Mucosa of stomach (tissue), 1 donor: ENCODE results near the gene SYCP2.
"Not testable (repeated sequence)": the region's sequence is repeated elsewhere in the genome, so short reads cannot be mapped to it uniquely, and the experiment has no call there.

Experiments
- H3K27me3 ChIP-seq: one replicate; pipeline ENCODE4 v1.7.0; 2013; ENCODE audit warnings: mild to moderate bottlenecking, low read length; ENCODE audit not compliant: control insufficient read depth, insufficient read depth
- H3K36me3 ChIP-seq: one replicate; pipeline ENCODE4 v1.7.0; 2013; ENCODE audit warnings: low read length; ENCODE audit not compliant: control insufficient read depth, insufficient read depth
- H3K4me1 ChIP-seq: one replicate; pipeline ENCODE4 v1.7.0; 2013; ENCODE audit warnings: mild to moderate bottlenecking, low read length; ENCODE audit not compliant: control insufficient read depth, insufficient read depth
- H3K4me3 ChIP-seq: one replicate; pipeline ENCODE4 v1.7.0; 2013; ENCODE audit warnings: low read length
- H3K9ac ChIP-seq: one replicate; pipeline ENCODE4 v1.7.0; 2013; ENCODE audit warnings: mild to moderate bottlenecking, low read length, moderate library complexity
- H3K9me3 ChIP-seq: one replicate; pipeline ENCODE4 v1.7.0; 2013; ENCODE audit warnings: mild to moderate bottlenecking, low read length, moderate library complexity; ENCODE audit not compliant: control insufficient read depth
- donor health status: Pancreatic carcinoma.

The SYCP2 gene

DNA sequence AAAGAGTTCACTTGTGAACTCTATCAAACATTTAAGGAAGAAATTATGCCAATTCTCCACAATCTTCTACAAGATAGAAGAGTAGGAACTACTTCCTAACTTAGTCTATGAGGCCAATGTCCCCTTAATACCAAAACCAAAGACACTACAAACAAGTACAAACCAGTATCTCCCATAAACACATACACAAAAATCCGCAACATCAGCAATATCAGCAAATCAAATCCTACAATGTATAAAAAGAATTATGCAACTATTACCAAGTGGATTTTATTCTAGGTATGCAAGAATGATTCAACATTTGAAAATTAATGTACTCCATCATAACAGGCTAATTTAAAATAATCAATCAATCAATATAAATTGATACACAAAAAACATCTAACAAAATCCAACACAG lies 45.4 kb downstream of the SYCP2 start:
- no peaks in the 10 kb centered on the region for H3K9me3 ChIP-seq
- H3K4me1 ChIP-seq: no peaks in the 10 kb centered on the region
- H3K9ac ChIP-seq: no peak overlapping the region
- no peak overlapping the region for H3K4me3 ChIP-seq
- H3K27me3 ChIP-seq: no peaks in the 10 kb centered on the region
- H3K36me3 ChIP-seq: no peaks in the 10 kb centered on the region

DNA sequence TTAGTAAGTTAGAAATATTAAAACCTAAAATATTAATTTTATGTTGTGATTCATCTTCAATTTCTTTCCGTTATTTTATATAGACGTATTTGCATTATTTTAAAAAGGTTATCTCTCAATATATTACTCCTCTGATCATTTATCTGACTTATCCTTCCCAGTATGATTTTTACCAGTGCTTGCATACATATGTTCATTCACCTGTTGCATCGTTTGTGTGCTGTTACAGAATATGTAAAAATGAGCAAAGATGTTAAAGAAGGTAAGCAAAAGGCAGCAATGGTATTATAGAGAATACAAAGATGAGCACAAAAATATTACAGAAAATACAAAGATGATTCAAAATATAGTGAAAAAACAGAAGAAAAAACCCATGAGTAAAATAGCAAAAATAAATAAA lies 48.9 kb downstream of the SYCP2 start:
- Histone ChIP-seq H3K27me3 (no peaks in the 10 kb centered on the region), H3K4me1 (no peaks in the 10 kb centered on the region), H3K9me3 (no peaks in the 10 kb centered on the region), H3K4me3 (no peak overlapping the region), H3K36me3 (no peaks in the 10 kb centered on the region), H3K9ac (no peak overlapping the region)

DNA sequence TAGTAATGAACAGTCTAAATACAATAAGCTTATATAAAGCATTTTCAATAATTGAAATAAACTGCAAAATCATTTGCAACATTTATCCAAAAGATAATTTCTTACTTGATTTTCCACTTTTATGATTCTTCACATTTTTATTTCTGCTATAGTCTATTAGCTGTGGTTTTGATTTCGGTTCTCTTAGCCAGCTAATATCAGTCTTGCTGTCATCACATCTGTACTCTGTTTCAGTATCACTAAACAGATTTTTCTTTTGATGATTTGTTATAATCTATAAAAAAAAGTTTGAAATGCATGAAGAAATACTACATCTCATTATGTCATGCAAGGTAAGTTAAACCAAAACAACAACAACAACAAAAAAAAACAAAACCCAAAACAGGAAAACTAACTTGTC lies 53.2 kb downstream of the SYCP2 start:
- Histone ChIP-seq H3K9me3 (no peaks in the 10 kb centered on the region), H3K4me1 (no peaks in the 10 kb centered on the region), H3K9ac (no peak overlapping the region), H3K4me3 (no peak overlapping the region), H3K27me3 (no peaks in the 10 kb centered on the region), H3K36me3 (no peaks in the 10 kb centered on the region)

DNA sequence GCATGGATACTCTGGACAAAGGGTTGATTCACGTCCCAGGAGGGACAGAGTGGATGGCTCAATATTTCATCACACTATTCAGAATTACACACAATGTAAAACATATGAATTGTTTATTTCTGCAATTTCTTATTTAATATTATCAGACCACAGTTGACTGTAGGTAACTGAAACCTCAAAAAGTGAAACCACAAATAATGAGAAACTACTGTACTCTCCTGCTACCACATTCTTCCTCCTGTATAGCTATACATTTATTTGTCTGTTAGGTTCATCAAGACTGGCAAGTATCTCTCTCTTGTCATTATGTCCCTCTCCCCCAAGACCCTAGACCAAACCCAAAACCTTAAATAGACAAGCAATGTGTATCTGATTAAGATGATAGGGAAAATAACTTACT lies 60.0 kb downstream of the SYCP2 start:
- Histone ChIP-seq H3K9me3 (no peaks in the 10 kb centered on the region), H3K4me1 (no peaks in the 10 kb centered on the region), H3K27me3 (no peaks in the 10 kb centered on the region), H3K4me3 (no peak overlapping the region), H3K36me3 (no peaks in the 10 kb centered on the region), H3K9ac (no peak overlapping the region)

DNA sequence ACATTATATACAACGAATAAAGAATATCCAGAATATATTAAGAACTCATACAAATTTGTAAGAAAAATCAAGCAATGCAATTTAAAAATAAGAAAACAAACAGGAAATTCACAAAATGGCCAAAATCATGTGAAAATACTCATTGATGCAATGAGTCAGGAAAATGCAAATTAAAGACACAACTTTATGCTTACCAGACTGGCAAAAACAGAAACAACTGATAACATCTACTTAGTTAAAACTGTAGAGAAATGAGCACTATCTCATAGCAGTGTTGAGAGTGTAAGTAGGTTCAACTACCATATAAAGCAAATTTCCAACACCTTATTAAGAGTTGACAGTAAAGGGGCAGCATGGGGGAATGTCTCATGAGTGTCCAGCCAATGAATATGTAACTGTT lies 62.3 kb downstream of the SYCP2 start:
- Histone ChIP-seq H3K36me3 (no peaks in the 10 kb centered on the region), H3K4me1 (no peaks in the 10 kb centered on the region), H3K9ac (no peak overlapping the region), H3K4me3 (no peak overlapping the region), H3K9me3 (no peaks in the 10 kb centered on the region), H3K27me3 (no peaks in the 10 kb centered on the region)

DNA sequence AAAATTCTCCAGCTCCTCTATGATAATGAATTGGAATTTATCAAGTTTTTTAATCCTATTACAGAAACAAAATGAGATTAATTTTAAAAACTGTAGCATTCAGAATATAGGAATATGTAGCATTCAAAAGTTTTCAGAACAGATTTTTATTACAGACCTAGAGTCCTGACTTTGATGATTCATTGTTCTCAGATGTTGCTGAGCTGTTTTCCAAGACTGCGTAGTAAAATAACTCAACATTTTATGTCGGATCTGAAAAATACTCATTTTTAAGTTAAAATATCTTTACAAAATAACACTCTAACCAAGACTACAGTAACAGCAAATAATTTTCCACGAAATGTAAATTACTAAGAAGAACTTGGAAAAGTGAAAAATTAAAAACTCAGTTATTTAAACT lies 67.1 kb downstream of the SYCP2 start:
- Histone ChIP-seq H3K4me3 (no peak overlapping the region), H3K4me1 (no peaks in the 10 kb centered on the region), H3K36me3 (no peaks in the 10 kb centered on the region), H3K9ac (no peak overlapping the region), H3K27me3 (no peaks in the 10 kb centered on the region), H3K9me3 (no peaks in the 10 kb centered on the region)

DNA sequence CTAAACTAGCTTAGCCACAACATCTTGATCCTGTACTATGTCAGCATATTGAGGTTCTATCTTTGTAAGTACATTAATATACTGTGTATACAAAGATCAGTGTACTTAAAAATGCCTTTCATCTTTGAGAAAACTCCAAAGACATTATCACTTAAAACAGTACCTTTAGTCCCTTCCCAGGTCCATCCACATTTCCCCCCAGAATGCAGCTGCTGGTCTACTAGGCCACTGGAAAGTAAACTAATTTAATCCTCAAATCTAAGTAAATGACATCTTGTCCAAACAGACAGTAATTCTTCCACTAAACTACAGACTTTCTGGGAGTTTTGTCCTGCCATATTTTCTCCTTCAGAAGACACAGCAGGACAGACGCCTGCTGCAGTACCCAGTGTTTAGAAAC lies 68.7 kb downstream of the SYCP2 start:
- Histone ChIP-seq H3K4me1 (no peaks in the 10 kb centered on the region), H3K9me3 (no peaks in the 10 kb centered on the region), H3K4me3 (no peak overlapping the region), H3K36me3 (no peaks in the 10 kb centered on the region), H3K9ac (no peak overlapping the region), H3K27me3 (no peaks in the 10 kb centered on the region)

DNA sequence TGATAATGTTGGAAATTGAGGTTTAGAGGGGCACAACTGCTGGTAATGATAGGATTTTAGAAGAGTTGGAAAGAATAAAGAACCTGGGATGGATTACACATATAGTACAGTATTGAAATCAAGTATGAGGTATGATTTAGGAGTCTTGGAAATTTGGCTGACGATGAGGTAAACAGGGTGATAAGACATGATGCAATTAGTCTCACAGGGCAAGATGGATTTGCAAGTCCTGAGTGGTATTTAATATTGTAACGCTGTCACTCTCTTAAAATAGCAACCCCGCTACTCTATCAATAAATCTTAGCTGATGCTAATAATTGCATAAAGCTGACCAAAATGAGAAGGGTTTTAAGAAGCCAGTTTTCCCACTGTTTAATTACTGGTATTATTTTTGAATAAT lies 70.4 kb downstream of the SYCP2 start:
- Histone ChIP-seq H3K4me3 (no peak overlapping the region), H3K9me3 (no peaks in the 10 kb centered on the region), H3K36me3 (no peaks in the 10 kb centered on the region), H3K9ac (no peak overlapping the region), H3K27me3 (no peaks in the 10 kb centered on the region), H3K4me1 (no peaks in the 10 kb centered on the region)

DNA sequence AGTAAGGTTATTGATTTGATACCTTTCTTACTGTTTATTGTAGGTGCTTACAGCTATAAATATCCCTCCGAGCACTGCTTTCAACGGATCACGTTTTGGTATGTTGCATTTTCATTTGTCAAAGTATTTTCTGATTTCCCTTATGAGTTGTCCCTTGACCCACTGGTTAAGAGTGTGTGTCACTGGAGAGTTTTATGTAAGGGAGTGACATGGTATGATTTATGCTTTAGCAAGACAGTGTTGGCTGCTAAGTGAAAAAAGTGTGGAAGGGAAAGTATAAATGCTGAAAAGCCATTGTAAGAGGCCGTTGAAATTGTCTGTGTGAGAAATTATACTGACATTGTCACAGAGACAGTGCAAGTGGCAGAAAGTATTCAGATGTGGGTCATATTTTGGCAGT lies 72.0 kb downstream of the SYCP2 start:
- no peaks in the 10 kb centered on the region for H3K4me1 ChIP-seq
- no peak overlapping the region for H3K4me3 ChIP-seq
- no peaks in the 10 kb centered on the region for H3K9me3 ChIP-seq
- H3K27me3 ChIP-seq: no peaks in the 10 kb centered on the region
- no peak overlapping the region for H3K9ac ChIP-seq
- no peaks in the 10 kb centered on the region for H3K36me3 ChIP-seq

DNA sequence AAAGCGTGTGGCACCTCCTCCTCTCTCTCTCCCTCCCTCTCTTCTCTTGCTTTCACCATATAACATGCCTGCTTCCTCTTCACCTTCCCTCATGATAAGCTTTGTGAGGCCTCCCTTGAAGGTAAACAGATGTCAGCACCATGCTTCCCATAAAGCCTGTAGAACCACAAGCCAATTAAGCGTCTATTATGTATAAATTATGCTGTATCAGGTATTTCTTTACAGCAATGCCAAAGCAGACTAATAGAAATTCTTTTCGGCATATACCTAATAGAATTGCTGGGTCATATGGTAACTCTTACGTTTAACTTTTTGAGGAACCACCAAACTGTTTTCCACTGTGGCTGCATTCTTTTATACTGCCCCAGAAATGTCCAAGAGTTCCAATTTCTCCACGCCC lies 75.0 kb downstream of the SYCP2 start:
- Histone ChIP-seq H3K9ac (no peak overlapping the region), H3K9me3 (no peaks in the 10 kb centered on the region), H3K27me3 (no peaks in the 10 kb centered on the region), H3K4me1 (no peaks in the 10 kb centered on the region), H3K4me3 (no peak overlapping the region), H3K36me3 (no peaks in the 10 kb centered on the region)

DNA sequence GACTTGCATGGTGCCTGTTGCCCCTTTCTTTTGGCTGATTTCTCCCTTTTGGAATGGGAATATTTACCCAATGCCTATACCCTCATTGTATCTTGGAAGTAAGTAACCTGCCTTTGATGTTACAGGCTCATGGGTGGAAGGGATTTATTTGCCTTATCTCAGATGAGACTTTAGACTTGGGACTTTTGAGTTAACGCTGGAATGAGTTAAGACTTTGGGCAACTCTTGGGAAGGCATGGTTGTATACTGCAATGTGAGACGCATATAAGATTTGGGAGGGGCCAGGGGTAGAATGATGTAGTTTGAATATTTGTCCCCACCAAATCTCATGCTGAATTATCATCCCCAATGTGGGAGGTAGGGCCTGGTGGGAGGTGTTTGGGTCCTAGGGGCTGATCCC lies 75.5 kb downstream of the SYCP2 start:
- H3K4me1 ChIP-seq: no peaks in the 10 kb centered on the region
- H3K4me3 ChIP-seq: no peak overlapping the region
- H3K9ac ChIP-seq: no peak overlapping the region
- no peaks in the 10 kb centered on the region for H3K27me3 ChIP-seq
- H3K36me3 ChIP-seq: no peaks in the 10 kb centered on the region
- no peaks in the 10 kb centered on the region for H3K9me3 ChIP-seq

DNA sequence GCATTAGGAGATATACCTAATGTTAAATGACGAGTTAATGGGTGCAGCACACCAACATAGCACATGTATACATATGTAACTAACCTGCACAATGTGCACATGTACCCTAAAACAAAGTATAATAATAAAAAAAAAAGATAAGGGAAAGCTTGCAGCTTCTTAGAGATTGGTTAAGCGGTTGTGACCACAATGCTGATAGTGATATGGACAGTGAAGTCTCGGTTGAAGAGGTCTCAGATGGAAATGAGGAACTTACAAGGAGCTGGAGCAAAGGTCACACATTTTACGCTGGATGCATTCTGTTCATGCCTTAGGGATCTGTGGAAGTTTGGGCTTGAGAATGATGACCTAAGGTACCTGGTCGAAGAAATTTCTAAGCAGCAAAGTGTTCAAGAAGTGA lies 76.5 kb downstream of the SYCP2 start:
- not testable (repeated sequence) for H3K9me3 ChIP-seq, H3K36me3 ChIP-seq, H3K4me1 ChIP-seq, H3K4me3 ChIP-seq, H3K9ac ChIP-seq, H3K27me3 ChIP-seq

DNA sequence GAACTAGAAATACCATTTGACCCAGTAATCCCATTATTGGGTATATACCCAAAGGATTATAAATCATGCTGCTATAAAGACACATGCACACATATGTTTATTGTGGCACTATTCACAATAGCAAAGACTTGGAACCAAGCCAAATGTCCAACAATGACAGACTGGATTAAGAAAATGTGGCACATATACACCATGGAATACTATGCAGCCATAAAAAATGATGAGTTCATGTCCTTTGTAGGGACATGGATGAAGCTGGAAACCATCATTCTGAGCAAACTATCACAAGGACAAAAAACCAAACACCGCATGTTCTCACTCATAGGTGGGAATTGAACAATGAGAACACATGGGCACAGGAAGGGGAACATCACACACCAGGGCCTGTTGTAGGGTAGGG lies 76.9 kb downstream of the SYCP2 start:
- not testable (repeated sequence) for H3K4me3 ChIP-seq, H3K36me3 ChIP-seq, H3K9ac ChIP-seq, H3K9me3 ChIP-seq, H3K27me3 ChIP-seq, H3K4me1 ChIP-seq
